ENCODE data around the gene RASGRP3. TPM values are rescaled to one million over a fixed set of nuclear protein-coding genes. Genes with fewer than 3 reads are reported as not detected.

The RASGRP3 gene
- total and polyA plus RNA-seq, 9 of the 15 experiments (the other 6 are each of a cell fraction or from before 2014, with no cell fraction given), result 0.18 to 1.7 (median 1.2) TPM

DNA sequence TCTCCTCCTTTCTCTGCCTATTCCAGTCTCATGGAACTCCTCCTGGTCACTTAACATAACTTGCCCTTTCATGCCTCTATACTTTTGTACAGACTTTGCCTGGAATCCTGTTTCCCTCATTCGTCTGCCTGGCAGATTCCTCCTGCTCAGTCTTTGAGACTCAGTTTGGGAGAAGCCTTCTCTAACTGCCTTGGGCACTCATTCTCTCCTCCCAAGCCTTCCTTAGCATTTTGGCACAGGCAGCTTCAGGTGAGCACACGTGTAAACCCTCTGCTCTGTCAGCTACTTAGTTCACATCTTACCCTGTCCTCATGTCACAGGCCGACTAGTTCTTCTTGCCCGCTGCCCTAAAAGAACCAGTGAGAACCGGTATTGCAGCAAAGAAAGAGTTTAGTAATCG lies 128.6 kb downstream of the RASGRP3 start:
- WGBS (ENCODE audit: insufficient coverage, low coverage, missing lambda C conversion rate), result 23% methylated on average over 6 of the region's 6 CpGs
- no peak for ATAC-seq

DNA sequence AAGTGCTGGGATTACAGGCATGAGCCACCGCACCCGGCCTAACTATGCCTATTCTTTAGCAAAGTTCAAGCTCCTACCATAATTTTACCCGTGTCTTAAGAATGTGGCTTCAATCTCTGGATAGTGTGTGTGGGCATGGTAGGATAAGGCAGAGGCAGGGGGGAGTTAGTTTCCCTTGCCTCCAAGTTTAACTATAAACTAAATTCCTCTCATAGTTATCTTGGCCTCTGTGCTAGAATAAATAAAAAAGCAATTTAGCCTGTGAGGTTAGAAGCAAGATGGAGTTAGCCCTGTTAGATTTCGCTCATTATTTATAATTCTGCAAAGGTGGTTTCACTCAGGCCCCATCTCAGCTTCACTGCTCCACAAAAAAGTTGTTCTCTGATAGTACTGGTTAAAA lies 129.7 kb downstream of the RASGRP3 start:
- no peaks in the 10 kb centered on the region for H3K9me3 ChIP-seq (replicated peaks; ENCODE audit: control insufficient read depth, insufficient read depth, low read depth, low read length)
- H3K4me3 ChIP-seq, result no peak overlapping the region
- no peaks in the 10 kb centered on the region for H4K20me1 ChIP-seq (replicated peaks; ENCODE audit: control insufficient read depth, insufficient read depth, low read length)
- no peak overlapping the region for H3K9ac ChIP-seq (ENCODE audit: insufficient read depth in 1 of 2, low read depth in 2 of 2, low read length in 2 of 2)
- no peaks in the 10 kb centered on the region for H3K79me2 ChIP-seq (ENCODE audit: control insufficient read depth, insufficient read depth, low read length)
- WGBS (ENCODE audit: insufficient coverage, low coverage, missing lambda C conversion rate), result 45% methylated on average over 4 of the region's 4 CpGs
- intact Hi-C loops (cut with micrococcal nuclease) (no loop called here), in situ Hi-C loops (cut with MboI) (no loop called here)
- H2AFZ ChIP-seq (ENCODE audit: low read depth, low read length), result no peak overlapping the region
- POLR2A ChIA-PET, result no interaction called here
- H3K4me1 ChIP-seq (replicated peaks in 1 of 2; ENCODE audit: control insufficient read depth in 2 of 2, insufficient read depth in 2 of 2, low read length in 2 of 2), result no peaks in the 10 kb centered on the region
- no peaks in the 10 kb centered on the region for H3K9me1 ChIP-seq (ENCODE audit: control insufficient read depth, insufficient read depth, low read length)
- H3K27ac ChIP-seq (ENCODE audit: extremely low read depth, low read depth, low read length), result no peak overlapping the region
- H3K27me3 ChIP-seq (ENCODE audit: control insufficient read depth in 2 of 2, insufficient read depth in 2 of 2, low read length in 2 of 2), result no peaks in the 10 kb centered on the region
- no peaks in the 10 kb centered on the region for H3K36me3 ChIP-seq (ENCODE audit: control insufficient read depth, insufficient read depth, low read length)
- no peak overlapping the region for H3K4me2 ChIP-seq (ENCODE audit: insufficient read depth, low read length)
- no TSS peak for BruUV-seq (replicated peaks)
- ATAC-seq (no peak), DNase-seq (ENCODE audit: extremely low read depth in 1 of 4, low spot score in 3 of 4) (no peak), FAIRE-seq (no peak)
- CTCF ChIA-PET (ENCODE audit: low intra/inter-chr PET ratio), result no interaction called here
- TF ChIP-seq, protein P1, sequence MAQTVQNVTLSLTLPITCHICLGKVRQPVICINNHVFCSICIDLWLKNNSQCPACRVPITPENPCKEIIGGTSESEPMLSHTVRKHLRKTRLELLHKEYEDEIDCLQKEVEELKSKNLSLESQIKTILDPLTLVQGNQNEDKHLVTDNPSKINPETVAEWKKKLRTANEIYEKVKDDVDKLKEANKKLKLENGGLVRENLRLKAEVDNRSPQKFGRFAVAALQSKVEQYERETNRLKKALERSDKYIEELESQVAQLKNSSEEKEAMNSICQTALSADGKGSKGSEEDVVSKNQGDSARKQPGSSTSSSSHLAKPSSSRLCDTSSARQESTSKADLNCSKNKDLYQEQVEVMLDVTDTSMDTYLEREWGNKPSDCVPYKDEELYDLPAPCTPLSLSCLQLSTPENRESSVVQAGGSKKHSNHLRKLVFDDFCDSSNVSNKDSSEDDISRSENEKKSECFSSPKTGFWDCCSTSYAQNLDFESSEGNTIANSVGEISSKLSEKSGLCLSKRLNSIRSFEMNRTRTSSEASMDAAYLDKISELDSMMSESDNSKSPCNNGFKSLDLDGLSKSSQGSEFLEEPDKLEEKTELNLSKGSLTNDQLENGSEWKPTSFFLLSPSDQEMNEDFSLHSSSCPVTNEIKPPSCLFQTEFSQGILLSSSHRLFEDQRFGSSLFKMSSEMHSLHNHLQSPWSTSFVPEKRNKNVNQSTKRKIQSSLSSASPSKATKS (CRISPR knock-in tag; IDR thresholded peaks at IDR 0.05), result no peak
- no peak for TF ChIP-seq KDM1A (IDR thresholded peaks at IDR 0.05)
- TF ChIP-seq MTA3 (IDR thresholded peaks at IDR 0.05; ENCODE audit: borderline replicate concordance), result no peak
- no peak for TF ChIP-seq TRIM28 (IDR thresholded peaks at IDR 0.05)
- no peak for TF ChIP-seq ZNF507 (tag; conservative IDR thresholded peaks at IDR 0.05)
- TF ChIP-seq, protein P2, sequence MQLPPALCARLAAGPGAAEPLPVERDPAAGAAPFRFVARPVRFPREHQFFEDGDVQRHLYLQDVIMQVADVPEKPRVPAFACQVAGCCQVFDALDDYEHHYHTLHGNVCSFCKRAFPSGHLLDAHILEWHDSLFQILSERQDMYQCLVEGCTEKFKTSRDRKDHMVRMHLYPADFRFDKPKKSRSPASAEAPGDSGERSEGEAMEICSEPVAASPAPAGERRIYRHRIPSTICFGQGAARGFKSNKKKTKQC (CRISPR knock-in tag; IDR thresholded peaks at IDR 0.05), result no peak
- no peak for TF ChIP-seq MXI1 (IDR thresholded peaks at IDR 0.05; ENCODE audit: low read depth, low read length)

More for the DNA sequence above, 128.6 kb downstream of the RASGRP3 start:
- no peaks in the 10 kb centered on the region for H3K79me2 ChIP-seq (ENCODE audit: control insufficient read depth, insufficient read depth, low read length)
- CTCF ChIA-PET (ENCODE audit: low intra/inter-chr PET ratio), result no interaction called here
- no peak overlapping the region for H3K27ac ChIP-seq (ENCODE audit: extremely low read depth, low read depth, low read length)
- FAIRE-seq (no peak), DNase-seq (ENCODE audit: extremely low read depth in 1 of 4, low spot score in 3 of 4) (no peak)
- no peaks in the 10 kb centered on the region for H3K4me1 ChIP-seq (replicated peaks in 1 of 2; ENCODE audit: control insufficient read depth in 2 of 2, insufficient read depth in 2 of 2, low read length in 2 of 2)
- H3K4me2 ChIP-seq (ENCODE audit: insufficient read depth, low read length), result no peak overlapping the region
- H3K4me3 ChIP-seq, result no peak overlapping the region
- H3K9ac ChIP-seq (ENCODE audit: insufficient read depth in 1 of 2, low read depth in 2 of 2, low read length in 2 of 2), result no peak overlapping the region
- no peaks in the 10 kb centered on the region for H3K27me3 ChIP-seq (ENCODE audit: control insufficient read depth in 2 of 2, insufficient read depth in 2 of 2, low read length in 2 of 2)
- no peaks in the 10 kb centered on the region for H3K36me3 ChIP-seq (ENCODE audit: control insufficient read depth, insufficient read depth, low read length)
- H3K9me1 ChIP-seq (ENCODE audit: control insufficient read depth, insufficient read depth, low read length), result no peaks in the 10 kb centered on the region
- intact Hi-C loops (cut with micrococcal nuclease), result no loop called here
- in situ Hi-C loops (cut with MboI), result no loop called here
- POLR2A ChIA-PET, result no interaction called here
- TF ChIP-seq, protein P3, sequence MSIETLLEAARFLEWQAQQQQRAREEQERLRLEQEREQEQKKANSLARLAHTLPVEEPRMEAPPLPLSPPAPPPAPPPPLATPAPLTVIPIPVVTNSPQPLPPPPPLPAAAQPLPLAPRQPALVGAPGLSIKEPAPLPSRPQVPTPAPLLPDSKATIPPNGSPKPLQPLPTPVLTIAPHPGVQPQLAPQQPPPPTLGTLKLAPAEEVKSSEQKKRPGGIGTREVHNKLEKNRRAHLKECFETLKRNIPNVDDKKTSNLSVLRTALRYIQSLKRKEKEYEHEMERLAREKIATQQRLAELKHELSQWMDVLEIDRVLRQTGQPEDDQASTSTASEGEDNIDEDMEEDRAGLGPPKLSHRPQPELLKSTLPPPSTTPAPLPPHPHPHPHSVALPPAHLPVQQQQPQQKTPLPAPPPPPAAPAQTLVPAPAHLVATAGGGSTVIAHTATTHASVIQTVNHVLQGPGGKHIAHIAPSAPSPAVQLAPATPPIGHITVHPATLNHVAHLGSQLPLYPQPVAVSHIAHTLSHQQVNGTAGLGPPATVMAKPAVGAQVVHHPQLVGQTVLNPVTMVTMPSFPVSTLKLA (conservative IDR thresholded peaks at IDR 0.05), result no peak
- no peak for TF ChIP-seq EP300 (IDR thresholded peaks at IDR 0.05; ENCODE audit: low read length)
- TF ChIP-seq RBM14 (IDR thresholded peaks at IDR 0.05; ENCODE audit: borderline replicate concordance, insufficient read depth, low read depth, low read length), result no peak
- no peak for TF ChIP-seq NFE2 (IDR thresholded peaks at IDR 0.05; ENCODE audit: low read depth)
- BruUV-seq (replicated peaks), result no TSS peak
- H3K9me3 ChIP-seq (replicated peaks; ENCODE audit: control insufficient read depth, insufficient read depth, low read depth, low read length), result no peaks in the 10 kb centered on the region
- H4K20me1 ChIP-seq (replicated peaks; ENCODE audit: control insufficient read depth, insufficient read depth, low read length), result no peaks in the 10 kb centered on the region
- H2AFZ ChIP-seq (ENCODE audit: low read depth, low read length), result no peak overlapping the region

Data from K562 (cell line).